GM21381 (cell line): ENCODE results near the gene DDIAS.
A peak's percentile ranks its signal among the peaks of the same experiment; 100 is the strongest.
"Not testable (repeated sequence)": the region's sequence is repeated elsewhere in the genome, so short reads cannot be mapped to it uniquely, and the experiment has no call there.

Experiments
- ATAC-seq: cut with Tn5 transposase; IDR thresholded peaks from one replicate; pipeline ENCODE4 v1.9.1; 2021; ENCODE audit warnings: mild to moderate bottlenecking, moderate library complexity; ENCODE audit not compliant: unreplicated experiment

DDIAS gene

DNA sequence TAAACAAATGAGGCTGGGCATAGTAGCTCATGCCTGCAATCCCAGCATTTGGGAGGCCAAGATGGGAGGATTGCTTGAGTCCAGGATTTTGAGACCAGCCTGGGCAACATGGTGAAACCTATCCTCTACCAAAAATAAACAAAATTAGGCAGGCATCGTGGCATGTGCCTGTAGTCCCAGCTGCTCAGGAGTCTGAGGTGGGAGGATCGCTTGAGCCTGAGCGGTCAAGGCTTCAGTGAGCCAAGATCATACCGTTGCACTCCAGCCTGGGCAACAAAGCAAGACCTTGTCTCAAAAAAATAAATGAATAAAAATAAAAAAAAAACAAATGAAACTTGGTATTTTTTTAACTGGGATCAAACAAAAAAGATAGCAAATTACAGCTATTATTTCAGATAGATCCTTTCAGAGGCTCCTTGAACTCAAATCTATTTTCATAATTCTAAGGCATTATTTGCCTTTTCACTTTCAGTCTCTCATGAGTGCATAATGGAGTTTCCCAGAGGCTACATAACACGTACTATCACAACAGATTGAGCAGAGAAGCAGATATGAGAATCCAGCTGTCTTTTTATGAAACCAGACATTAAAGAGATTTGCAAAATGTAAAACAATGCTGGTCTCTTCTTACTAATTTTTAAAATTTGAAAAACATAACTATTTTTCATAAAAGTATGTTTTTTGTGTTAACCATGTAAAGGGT, 23.1 kb downstream of the DDIAS start:
- ATAC-seq, result no peak

DNA sequence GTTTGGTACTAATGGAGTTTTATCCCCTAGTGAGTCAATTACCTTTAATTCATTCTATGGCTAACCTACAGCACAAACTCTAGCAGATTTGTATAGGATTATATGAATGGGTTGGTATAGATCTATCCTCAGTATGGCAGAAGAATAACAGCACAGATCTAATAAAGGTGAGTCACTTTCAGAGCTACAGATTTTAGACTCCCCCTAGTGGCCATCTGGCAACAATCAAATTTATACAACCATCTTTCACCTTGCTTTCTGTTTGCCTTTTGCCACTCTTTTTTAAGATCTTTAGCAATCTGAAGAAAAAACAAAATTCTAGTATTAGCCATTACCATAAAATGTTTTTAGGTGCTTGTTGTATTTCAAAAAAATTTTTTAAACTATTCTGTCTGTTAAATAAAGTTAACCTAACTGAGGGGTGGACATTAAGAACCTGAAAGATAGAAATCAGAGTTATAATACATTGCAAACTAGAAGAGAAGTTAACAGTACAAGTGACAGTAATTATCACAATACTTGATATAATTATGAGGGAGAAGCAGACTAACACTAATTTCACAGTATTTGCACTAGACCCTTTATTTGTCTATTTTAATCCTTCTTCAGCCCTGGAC, 25.8 kb downstream of the DDIAS start:
- ATAC-seq, result peak; percentile 73

DNA sequence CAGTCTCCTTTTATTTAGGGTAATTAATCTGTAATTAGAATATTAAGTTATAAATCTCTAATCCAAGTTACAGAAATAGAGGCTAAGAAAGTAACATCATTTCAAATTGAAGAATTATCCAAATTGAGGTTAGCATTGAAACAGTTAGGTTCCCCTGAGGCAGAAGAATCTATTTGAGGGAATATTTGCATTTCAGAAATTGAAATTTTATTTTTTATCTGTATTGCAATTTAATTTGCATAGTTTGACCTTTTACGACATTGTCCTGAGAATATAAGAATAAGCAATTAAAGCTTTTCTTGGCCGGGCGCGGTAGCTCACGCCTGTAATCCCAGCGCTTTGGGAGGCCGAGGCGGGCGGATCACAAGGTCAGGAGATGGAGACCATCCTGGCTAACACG, 27.6 kb downstream of the DDIAS start:
- ATAC-seq, result no peak

DNA sequence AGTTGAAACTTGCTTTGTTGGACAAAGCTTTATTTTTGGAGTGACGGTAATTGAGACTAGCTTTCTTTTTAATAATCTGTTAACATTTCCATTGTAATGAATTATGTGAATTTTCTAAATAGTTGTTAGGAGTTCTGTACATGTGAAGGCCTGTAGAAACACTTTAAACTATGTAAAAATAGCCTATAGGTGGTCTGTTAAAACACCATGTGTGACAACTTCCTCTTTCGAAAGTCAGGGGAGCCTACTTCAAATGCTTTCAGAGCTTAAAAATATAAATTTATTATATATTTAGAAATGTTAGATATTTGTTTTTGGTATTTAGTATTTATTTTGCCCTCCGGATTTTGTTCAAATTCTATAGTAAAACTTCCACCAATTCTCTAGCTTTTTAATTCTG, 28.7 kb downstream of the DDIAS start:
- ATAC-seq, result peak; percentile 44

DNA sequence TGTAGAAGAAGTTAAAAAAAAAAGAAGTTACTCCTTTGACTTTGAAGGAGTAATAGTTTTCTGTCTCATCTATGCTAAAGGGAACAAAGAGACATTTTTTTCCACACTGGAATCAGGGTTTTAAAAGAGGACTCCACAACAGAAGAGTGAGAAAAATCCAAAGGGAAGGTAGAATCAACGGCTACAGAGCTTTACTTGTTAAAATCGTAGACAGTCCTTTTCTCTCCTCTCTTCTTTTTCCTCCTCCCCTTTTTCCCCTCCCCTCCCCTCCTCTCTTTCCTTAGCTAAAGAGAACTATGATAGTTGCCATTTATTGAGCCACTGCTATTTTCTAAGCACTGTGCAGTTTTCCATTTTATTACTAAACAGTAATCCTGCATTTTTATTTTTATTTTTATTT, 29.2 kb downstream of the DDIAS start:
- no peak for ATAC-seq

DNA sequence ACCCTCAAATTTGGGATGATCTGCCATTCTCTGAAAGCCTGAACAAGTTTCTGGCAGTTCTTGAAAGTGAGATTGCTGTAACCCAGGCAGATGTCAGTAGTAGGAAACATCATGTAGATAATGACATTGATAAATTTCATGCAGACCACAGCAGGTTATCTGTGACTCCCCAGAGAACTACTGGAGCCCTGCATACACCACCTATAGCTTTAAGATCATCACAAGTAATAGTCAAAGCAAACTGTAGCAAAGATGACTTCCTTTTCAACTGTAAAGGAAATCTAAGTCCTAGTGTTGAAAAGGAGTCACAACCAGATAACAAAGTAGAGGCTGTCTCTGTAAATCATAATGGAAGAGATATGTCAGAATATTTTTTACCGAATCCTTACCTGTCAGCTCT, 31.0 kb downstream of the DDIAS start:
- ATAC-seq, result no peak

DNA sequence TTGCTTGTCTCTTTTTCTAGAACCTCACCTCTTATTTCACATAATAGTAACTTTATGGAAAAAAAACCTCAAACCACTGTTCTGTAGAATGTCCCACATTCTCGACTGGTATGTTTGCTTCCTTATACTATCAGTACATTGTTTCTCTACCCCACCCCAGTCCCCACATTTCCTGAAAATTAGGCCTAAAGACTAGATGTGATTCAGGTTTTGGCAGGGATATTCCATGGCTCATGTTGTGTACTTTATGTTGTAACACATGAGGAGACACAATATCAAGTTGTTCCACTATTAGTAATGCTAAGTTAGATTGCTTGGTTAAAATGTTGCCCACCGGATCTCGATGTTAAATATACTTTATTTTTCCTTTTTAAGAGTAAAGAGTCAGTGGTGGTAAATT, 34.7 kb downstream of the DDIAS start:
- ATAC-seq, result no peak

DNA sequence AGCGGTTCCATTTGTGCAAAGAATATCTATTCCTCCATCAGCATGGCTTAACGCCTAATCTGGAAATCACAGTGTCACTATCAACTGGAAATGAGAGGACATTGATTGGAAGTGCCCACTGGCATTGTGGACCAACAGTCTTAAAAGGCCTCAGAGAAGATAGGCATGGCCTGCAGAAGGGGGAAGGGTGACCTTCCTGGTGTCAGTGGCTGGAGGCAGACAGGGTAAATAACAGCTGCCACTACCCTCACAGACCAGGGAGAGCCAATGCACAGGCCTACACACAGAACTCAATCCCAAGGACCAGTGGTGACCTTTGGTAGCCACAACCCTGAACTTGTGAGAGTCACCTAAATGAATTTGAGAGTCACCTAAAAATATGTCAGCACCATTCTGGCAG, 36.0 kb downstream of the DDIAS start:
- ATAC-seq, result no peak

DNA sequence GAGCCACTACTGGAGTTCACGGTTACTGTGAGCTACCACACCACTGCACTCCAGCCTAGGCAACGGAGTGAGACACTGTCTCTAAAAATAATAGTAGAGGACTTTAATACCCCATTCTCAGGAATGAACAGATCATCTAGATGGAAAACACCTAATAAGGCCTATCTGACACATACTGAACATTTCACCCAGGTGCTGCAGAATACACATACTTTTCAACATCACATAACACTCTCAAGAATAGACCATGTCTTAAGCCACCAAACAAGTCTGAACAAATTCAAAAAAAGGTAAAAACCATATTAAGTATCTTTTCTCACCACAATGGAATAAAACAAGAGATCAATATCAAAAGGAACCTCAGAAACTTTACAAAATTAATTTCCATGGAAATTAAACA, 37.9 kb downstream of the DDIAS start:
- no peak for ATAC-seq

DNA sequence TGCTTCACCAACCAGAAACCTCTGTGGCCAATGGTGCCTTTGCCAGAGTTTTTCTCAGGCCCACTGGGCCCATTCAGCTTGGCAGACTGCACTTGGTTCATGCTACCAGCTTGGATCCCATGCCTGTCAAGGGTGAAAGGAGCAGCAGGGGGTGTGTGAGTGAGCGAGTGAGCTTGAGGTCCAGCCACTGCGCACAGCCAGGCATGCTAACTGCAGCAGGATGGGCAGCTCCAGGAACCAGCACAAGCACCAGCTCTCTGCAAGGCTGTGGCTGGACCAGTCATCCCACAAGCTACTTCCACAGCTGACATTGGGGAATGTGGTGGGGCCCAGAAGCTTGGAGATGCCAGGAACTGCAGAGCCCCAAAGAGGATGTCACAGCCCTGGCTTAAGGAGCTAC, 40.8 kb downstream of the DDIAS start:
- ATAC-seq, result no peak

DNA sequence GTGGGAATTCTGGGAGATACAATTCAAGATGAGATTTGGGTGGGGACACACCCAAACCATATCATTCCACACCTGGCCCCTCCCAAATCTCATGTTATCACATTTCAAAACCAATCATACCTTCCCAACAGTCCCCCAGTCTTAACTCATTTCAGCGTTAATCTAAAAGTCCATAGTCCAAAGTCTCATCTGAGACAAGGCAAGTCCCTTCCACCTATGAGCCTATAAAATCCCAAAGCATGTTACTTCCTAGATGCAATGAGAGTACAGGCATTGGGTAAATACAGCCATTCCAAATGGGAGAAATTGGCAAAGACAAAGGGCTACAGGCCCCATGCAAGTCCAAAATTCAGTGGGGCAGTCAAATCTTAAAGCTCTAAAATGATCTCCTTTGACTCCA, 41.9 kb downstream of the DDIAS start:
- ATAC-seq, result not testable (repeated sequence)

DNA sequence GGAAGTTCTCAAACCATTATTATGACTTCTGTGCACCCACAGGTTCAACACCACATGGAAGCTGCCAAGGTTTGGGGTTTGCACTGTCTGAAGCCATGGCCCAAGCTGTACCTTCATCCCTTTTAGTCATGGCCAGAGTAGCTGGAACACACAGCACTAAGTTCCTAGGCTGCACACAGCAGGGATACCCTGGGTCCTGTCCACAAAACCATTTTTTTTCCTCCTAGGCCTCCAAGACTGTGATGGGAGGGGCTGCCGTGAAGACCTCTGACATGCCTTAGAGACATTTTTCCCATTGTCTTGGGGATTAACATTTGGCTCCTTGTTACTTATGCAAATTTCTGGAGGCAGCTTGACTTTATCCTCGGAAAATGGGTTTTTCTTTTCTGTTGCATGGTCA, 42.7 kb downstream of the DDIAS start:
- ATAC-seq, result no peak

DNA sequence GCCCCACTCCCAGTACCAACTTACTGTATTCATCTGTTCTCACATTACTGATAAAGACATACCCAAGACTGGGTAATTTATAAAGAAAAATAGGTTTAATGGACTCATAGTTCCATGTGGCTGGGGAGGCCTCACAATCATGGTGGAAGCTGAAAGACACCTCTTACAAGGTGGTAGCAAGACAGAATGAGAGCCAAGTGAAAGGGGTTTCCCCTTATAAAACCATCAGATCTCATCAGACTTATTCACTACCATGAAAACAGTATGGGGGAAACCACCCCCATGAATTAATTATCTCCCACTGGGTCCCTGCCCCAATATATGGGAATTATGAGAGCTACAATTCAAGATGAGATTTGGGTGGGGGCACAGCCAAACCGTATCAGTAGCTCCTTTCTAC, 43.5 kb downstream of the DDIAS start:
- ATAC-seq, result not testable (repeated sequence)

DNA sequence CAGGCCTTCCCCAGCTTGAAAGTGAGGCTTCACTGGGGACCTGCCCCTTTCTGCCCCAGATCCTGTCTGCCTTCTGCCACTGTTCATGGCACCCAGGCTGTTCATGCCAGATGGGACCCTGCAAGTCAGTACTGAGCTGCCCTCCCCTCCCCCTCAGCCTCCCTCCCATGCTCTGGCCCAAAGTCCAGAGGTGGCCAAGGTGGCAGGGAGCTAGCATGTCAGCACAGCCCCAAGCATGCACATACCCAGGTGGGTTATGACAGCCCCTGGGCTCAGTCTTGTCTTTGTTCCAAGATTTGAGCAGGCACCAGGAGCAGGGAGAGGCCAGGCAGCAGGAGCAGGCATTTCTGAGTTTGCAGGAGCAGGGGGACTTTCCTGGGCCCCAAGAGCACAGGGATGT, 44.1 kb downstream of the DDIAS start:
- ATAC-seq, result no peak

DNA sequence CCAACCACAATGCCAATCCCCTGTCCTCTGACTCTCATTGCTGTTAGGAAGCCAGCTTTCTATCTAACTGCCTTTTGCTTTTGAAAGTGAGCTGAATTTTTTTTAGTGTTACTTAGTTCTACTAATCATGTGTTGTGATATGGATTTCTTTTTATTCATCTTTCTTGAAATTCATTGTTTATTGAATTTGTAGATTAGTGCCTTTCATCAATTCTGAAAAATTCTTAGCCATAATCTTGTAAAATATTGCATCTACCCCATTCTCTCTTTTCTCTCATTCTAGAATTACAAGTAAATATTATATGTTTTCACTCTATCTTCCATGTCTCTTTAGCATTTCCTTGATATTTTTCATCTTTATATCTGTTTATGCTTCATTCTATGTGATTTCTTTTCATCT, 47.8 kb downstream of the DDIAS start:
- ATAC-seq, result no peak

DNA sequence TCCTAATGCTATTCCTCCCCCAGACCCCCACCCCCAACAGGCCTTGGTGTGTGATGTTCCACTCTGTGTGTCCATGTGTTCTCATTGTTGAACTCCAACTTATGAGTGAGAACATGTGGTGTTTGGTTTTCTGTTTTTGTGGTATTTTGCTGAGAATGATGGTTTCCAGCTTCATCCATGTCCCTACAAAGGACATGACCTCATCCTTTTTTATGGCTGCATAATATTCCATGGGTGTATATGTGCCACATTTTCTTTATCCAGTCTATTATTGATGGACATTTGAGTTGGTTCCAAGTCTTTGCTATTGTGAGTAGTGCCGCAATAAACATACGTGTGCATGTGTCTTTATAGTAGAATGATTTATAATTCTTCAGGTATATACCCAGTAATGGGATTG, 49.0 kb downstream of the DDIAS start:
- ATAC-seq, result not testable (repeated sequence)

DNA sequence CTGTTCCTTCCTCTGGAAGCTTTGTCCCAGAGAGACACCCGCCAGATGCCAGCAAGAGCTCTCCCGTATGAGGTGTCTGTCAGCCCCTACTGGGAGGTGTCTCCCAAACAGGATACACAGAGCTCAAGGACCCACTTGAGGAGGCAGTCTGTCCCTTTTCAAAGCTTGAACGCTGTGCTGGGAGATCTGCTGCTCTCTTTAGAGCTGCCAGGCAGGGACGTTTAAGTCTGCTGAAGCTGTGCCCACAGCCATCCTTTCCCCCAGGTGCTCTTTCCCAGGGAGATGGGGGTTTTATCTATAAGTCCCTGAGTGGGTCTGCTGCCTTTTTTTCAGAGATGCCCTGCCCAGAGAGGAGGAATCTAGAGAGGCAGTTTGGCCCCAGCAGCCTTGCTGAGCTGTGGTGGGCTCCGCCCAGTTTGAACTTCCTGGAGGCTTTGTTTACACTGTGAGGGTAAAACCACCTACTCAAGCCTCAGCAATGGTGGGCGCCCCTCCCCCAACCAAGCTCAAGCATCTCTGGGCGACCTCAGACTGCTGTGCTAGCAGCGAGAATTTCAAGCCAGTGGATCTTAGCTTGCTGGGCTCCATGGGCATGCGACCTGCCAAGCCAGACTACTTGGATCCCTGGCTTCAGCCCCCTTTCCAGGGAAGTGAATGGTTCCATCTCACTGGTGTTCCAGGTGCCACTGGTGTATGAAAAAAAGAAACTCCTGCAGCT, 54.4 kb downstream of the DDIAS start:
- ATAC-seq, result not testable (repeated sequence)

DNA sequence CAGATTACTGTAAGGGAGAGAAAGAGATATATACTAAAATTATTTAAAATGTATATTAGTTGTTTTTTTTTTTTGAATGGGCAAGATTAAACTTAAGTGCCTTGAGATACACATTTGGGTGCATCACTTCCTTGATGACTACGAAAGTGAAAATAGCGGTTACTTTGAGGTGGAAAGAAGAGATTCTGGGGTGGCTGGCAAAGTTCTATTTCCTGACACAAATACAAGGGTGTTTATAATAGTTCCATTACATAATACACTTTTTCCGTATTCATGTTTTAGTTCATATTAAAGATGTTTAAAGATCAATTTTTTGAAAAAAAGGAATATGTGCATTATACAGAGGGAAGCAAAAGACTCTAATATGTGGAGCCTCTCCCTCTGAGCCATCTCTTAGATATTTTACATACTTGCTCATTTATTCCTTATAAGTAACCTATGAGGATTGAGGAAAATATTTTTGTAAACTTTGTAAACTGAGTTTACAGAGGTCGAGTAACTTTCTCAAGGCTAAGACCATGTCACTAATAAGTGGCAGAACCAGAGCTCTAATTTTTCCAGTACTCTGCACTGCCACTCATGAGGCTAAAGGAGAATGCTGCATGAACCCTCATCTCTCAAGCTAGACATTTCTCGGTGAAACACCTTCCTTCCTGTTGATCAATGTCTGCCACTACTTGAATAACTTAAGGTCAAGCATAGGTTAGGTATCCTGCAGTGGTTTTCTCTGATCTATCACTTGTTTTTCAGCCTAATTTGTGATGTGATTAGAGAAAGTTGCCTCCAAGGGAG, 58.6 kb downstream of the DDIAS start:
- peak; percentile 94 for ATAC-seq

DNA sequence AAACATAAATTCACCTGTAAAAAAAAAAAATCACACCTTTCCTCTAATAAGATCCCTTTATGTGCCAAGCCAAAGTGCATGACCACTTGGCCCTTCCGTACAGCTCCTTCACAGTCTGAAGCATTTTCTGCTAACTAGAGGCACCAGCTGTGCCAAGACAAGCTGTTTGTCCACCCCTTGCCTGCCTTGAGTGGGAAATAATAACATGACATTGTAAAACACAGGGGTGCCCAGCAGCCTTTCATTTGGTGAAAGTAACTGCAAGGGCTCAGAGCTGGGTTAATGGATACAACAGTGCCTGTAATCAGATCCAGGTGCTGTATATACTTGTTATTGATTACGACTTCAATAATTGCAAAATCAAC, 59.2 kb downstream of the DDIAS start:
- ATAC-seq, result peak; percentile 7

DNA sequence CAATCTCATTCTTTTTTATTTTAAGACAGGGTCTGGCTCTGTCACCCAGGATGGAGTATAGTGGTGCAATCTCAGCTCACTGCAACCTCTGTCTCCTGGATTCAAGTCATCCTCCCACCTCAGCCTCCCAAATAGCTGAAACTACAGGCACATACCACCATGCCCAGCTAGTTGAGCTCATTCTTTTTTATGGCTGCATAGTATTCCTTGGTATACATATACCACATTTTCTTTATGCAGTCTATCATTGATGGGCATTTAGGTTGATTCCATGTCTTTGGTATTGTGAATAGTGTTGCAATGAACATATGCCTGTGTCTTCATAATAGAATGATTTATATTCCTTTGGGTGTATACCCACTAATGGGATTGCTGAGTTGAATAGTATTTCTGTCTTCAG, 60.5 kb downstream of the DDIAS start:
- ATAC-seq, result not testable (repeated sequence)

DNA sequence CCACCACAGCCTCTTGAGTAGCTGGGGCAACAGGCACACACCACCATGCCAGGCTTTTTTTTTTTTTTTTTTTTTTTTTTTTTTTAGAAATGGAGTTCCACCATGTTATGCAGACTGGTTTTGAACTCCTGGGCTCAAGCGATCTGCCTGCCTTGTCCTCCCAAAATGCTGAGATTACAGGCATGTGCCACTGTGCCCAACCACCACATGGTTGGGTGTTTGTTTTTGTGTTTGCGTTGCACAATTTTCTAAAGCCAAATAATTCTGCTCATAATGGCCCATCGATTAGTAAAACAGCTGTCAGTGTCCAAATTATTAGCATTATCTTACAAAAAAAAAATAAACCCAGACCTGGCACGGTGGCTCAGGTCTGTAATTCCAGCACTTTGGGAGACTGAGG, 65.8 kb downstream of the DDIAS start:
- no peak for ATAC-seq

DNA sequence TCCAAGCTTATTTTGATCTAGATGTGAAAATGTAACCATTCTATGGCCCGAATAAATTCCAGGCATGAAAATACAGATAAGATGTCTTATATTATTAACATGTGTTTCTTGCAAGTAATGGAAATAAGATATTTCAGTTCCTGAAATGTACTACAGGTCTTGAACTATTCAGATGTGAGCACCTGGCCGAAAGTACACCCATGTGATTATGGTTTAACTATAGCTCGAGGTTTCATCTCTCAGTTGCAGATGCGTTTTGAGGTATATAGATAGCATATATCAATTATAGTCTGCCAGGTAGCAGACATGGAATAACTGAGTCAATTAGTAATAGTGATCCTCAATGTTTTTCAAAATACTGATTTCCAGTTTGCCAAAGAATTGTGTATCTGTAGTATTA, 68.3 kb downstream of the DDIAS start:
- ATAC-seq, result peak; percentile 99
